Stimulated activated CD4-positive, alpha-beta T cell treated with anti-CD3 and anti-CD28 coated beads, Interleukin-2, amount 100 ng/mL, for 24 hours (primary cell): ENCODE data around the gene MRGPRE.

ENCODE experiments used
- DNase-seq, 2 donors: peaks; one replicate each; pipeline ENCODE4 v3.0.0-alpha.2; 2020

MRGPRE gene

GRCh38 chr11:3196161-3197043, 35.8 kb downstream of the MRGPRE start:
- DNase-seq: no peak

- DNase-seq: no peak
Measured at GRCh38 chr11:3195251-3196160, 36.7 kb downstream of the MRGPRE start.

GRCh38 chr11:3194016-3194816, 38.0 kb downstream of the MRGPRE start:
- DNase-seq: no peak

- DNase-seq: no peak
Measured at GRCh38 chr11:3193373-3194015, 38.7 kb downstream of the MRGPRE start.

GRCh38 chr11:3192511-3193372, 39.5 kb downstream of the MRGPRE start:
- no peak for DNase-seq

GRCh38 chr11:3191586-3192324, 40.5 kb downstream of the MRGPRE start:
- DNase-seq: no peak

GRCh38 chr11:3190600-3190999, 41.6 kb downstream of the MRGPRE start:
- DNase-seq: no peak

- DNase-seq: no peak
Measured at GRCh38 chr11:3189886-3190583, 42.2 kb downstream of the MRGPRE start.

- no peak for DNase-seq
Measured at GRCh38 chr11:3189196-3189843, 42.9 kb downstream of the MRGPRE start.

- DNase-seq: no peak
Measured at GRCh38 chr11:3188496-3189195, 43.6 kb downstream of the MRGPRE start.

GRCh38 chr11:3186166-3186953, 45.9 kb downstream of the MRGPRE start:
- no peak for DNase-seq

- DNase-seq: no peak
Measured at GRCh38 chr11:3184732-3185347, 47.4 kb downstream of the MRGPRE start.

GRCh38 chr11:3183523-3183922, 48.7 kb downstream of the MRGPRE start:
- no peak for DNase-seq

- no peak for DNase-seq
Measured at GRCh38 chr11:3182462-3182852, 49.8 kb downstream of the MRGPRE start.

GRCh38 chr11:3181725-3182461, 50.3 kb downstream of the MRGPRE start:
- DNase-seq: no peak

GRCh38 chr11:3180869-3181268, 51.3 kb downstream of the MRGPRE start:
- DNase-seq: no peak

- DNase-seq: no peak
Measured at GRCh38 chr11:3178349-3178748, 53.9 kb downstream of the MRGPRE start.
